ENCODE measurements around the gene TNRC6B.

The TNRC6B gene

GRCh38 chr22:40347300-40347699 lies 169.6 kb downstream of the TNRC6B start:
- Histone ChIP-seq H3K4me2 (ENCODE audit: low read length) (peak overlapping the region; percentile 85), H3K4me3 (ENCODE audit: low read length) (peak overlapping the region; percentile 91), H3K9me3 (ENCODE audit: insufficient read depth, low read length) (no peaks in the 10 kb centered on the region), H3K79me2 (ENCODE audit: low read length) (peaks cover 50% of the 10 kb centered on the region), H3K9ac (ENCODE audit: low read length) (peak overlapping the region; percentile 85), H3K4me1 (ENCODE audit: low read length) (peaks cover 15% of the 10 kb centered on the region), H3K36me3 (replicated peaks; ENCODE audit: low read depth, low read length) (peaks cover 24% of the 10 kb centered on the region), H2AFZ (ENCODE audit: low read depth, low read length) (no peak overlapping the region), H3K27ac (ENCODE audit: low read length) (peak overlapping the region; percentile 84), H3K27me3 (ENCODE audit: low read depth, low read length) (no peaks in the 10 kb centered on the region), H4K20me1 (ENCODE audit: insufficient read depth, low read length) (no peaks in the 10 kb centered on the region; the same call in 1 of the 2 replicates)
- TF ChIP-seq EZH2phosphoT487 (IDR thresholded peaks at IDR 0.05; ENCODE audit: low read depth) (no peak), CTCF (IDR thresholded peaks at IDR 0.05; ENCODE audit: low read depth, low read length) (no peak)

GRCh38 chr22:40348025-40348658 lies 170.4 kb downstream of the TNRC6B start:
- Histone ChIP-seq H3K27ac (ENCODE audit: low read length) (peak overlapping the region; percentile 84; the same call in 1 of the 2 replicates), H3K4me3 (ENCODE audit: low read length) (peak overlapping the region; percentile 91), H2AFZ (ENCODE audit: low read depth, low read length) (no peak overlapping the region), H4K20me1 (ENCODE audit: insufficient read depth, low read length) (no peaks in the 10 kb centered on the region; the same call in 1 of the 2 replicates), H3K4me2 (ENCODE audit: low read length) (peak overlapping the region; percentile 85), H3K4me1 (ENCODE audit: low read length) (peaks cover 15% of the 10 kb centered on the region), H3K9ac (ENCODE audit: low read length) (peak overlapping the region; percentile 85), H3K79me2 (ENCODE audit: low read length) (peaks cover 56% of the 10 kb centered on the region), H3K36me3 (replicated peaks; ENCODE audit: low read depth, low read length) (peaks cover 32% of the 10 kb centered on the region), H3K9me3 (ENCODE audit: insufficient read depth, low read length) (no peaks in the 10 kb centered on the region), H3K27me3 (ENCODE audit: low read depth, low read length) (no peaks in the 10 kb centered on the region)
- peak; percentile 93 for TF ChIP-seq CTCF (IDR thresholded peaks at IDR 0.05; ENCODE audit: low read depth, low read length)
- TF ChIP-seq EZH2phosphoT487 (IDR thresholded peaks at IDR 0.05; ENCODE audit: low read depth) = no peak

- H3K27me3 ChIP-seq (ENCODE audit: low read depth, low read length) = no peaks in the 10 kb centered on the region
- H3K4me3 ChIP-seq (ENCODE audit: low read length) = no peak overlapping the region
- H3K9me3 ChIP-seq (ENCODE audit: insufficient read depth, low read length) = no peaks in the 10 kb centered on the region
- TF ChIP-seq EZH2phosphoT487 (IDR thresholded peaks at IDR 0.05; ENCODE audit: low read depth) (no peak), CTCF (IDR thresholded peaks at IDR 0.05; ENCODE audit: low read depth, low read length) (no peak)
- H3K79me2 ChIP-seq (ENCODE audit: low read length) = peaks cover 43% of the 10 kb centered on the region
- H3K4me1 ChIP-seq (ENCODE audit: low read length) = peaks cover 6% of the 10 kb centered on the region
- H4K20me1 ChIP-seq (ENCODE audit: insufficient read depth, low read length) = no peaks in the 10 kb centered on the region; the same call in 1 of the 2 replicates
- no peak overlapping the region for H2AFZ ChIP-seq (ENCODE audit: low read depth, low read length)
- peaks cover 56% of the 10 kb centered on the region for H3K36me3 ChIP-seq (replicated peaks; ENCODE audit: low read depth, low read length)
- no peak overlapping the region for H3K4me2 ChIP-seq (ENCODE audit: low read length)
- H3K27ac ChIP-seq (ENCODE audit: low read length) = no peak overlapping the region
- H3K9ac ChIP-seq (ENCODE audit: low read length) = no peak overlapping the region
These were observed 175.0 kb downstream of the TNRC6B start for GRCh38 chr22:40352763-40353162.

- no peak overlapping the region for H3K4me2 ChIP-seq (ENCODE audit: low read length)
- H3K9me3 ChIP-seq (ENCODE audit: insufficient read depth, low read length) = no peaks in the 10 kb centered on the region
These were observed 183.4 kb downstream of the TNRC6B start for GRCh38 chr22:40361100-40361499.

More at GRCh38 chr22:40361100-40361499, 183.4 kb downstream of the TNRC6B start:
- Histone ChIP-seq H2AFZ (ENCODE audit: low read depth, low read length) (no peak overlapping the region), H3K27me3 (ENCODE audit: low read depth, low read length) (no peaks in the 10 kb centered on the region), H3K4me1 (ENCODE audit: low read length) (no peaks in the 10 kb centered on the region), H3K36me3 (replicated peaks; ENCODE audit: low read depth, low read length) (peaks cover 77% of the 10 kb centered on the region), H3K79me2 (ENCODE audit: low read length) (peaks cover 3% of the 10 kb centered on the region; the same call in 1 of the 2 replicates), H3K9ac (ENCODE audit: low read length) (no peak overlapping the region), H4K20me1 (ENCODE audit: insufficient read depth, low read length) (no peaks in the 10 kb centered on the region), H3K4me3 (ENCODE audit: low read length) (no peak overlapping the region), H3K27ac (ENCODE audit: low read length) (no peak overlapping the region)
- no peak for TF ChIP-seq EZH2phosphoT487 (IDR thresholded peaks at IDR 0.05; ENCODE audit: low read depth)
- no peak for TF ChIP-seq CTCF (IDR thresholded peaks at IDR 0.05; ENCODE audit: low read depth, low read length)
